Measurements from ENCODE around the gene KIAA1217.

KIAA1217 gene

DNA sequence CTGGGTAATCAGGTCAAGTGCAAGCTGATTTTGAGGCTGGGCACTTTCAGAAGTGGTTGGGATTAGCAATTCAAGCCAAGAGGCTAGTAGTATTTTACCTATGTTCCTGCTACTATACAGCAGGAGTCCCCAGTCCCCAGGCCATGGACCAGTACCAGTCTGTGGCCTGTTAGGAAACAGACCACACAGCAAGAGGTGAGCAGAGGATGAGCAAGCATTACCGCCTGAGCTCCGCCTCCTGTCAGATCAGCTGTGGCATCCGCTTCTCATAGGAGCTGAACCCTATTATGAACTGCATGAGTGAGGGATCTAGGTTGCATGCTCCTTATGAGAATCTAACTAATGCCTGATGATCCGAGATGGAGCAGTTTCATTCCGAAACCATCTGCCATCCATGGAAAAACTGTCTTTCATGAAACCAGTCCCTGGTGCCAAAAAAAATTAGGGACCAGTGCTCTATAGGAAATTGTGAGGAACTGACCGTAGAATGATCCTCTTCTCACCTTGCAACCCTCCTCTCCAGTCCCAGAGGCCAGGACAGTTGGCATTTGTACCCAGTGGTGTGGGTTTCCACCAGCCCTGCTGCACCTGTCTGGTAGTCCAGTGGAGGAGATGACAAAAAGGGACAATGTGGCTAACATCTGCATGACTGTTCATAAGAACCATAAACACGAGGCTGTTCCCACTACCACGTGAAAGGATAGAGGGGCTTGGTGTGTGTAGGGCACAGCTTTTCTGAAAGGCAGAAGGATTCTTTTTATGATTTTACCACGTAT, 172.5 kb downstream of the KIAA1217 start:
- TF ChIP-seq, protein P1, sequence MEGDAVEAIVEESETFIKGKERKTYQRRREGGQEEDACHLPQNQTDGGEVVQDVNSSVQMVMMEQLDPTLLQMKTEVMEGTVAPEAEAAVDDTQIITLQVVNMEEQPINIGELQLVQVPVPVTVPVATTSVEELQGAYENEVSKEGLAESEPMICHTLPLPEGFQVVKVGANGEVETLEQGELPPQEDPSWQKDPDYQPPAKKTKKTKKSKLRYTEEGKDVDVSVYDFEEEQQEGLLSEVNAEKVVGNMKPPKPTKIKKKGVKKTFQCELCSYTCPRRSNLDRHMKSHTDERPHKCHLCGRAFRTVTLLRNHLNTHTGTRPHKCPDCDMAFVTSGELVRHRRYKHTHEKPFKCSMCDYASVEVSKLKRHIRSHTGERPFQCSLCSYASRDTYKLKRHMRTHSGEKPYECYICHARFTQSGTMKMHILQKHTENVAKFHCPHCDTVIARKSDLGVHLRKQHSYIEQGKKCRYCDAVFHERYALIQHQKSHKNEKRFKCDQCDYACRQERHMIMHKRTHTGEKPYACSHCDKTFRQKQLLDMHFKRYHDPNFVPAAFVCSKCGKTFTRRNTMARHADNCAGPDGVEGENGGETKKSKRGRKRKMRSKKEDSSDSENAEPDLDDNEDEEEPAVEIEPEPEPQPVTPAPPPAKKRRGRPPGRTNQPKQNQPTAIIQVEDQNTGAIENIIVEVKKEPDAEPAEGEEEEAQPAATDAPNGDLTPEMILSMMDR (IDR thresholded peaks at IDR 0.05; ENCODE audit: low read length), result no peak
- no peak for TF ChIP-seq EZH2 (IDR thresholded peaks at IDR 0.05; ENCODE audit: borderline replicate concordance, low read length)
- Histone ChIP-seq H3K27ac (ENCODE audit: low read depth, low read length, poor library complexity, severe bottlenecking) (no peak overlapping the region), H4K20me1 (ENCODE audit: insufficient read depth, low read length) (no peaks in the 10 kb centered on the region), H3F3A (ENCODE audit: insufficient read depth, low read length) (no peaks in the 10 kb centered on the region), H3K9ac (ENCODE audit: low read length) (no peak overlapping the region), H3K9me2 (ENCODE audit: low read depth, low read length) (no peaks in the 10 kb centered on the region), H3K9me3 (ENCODE audit: low read length) (no peaks in the 10 kb centered on the region), H2AFZ (ENCODE audit: low read length) (no peak overlapping the region), H3K4me1 (ENCODE audit: insufficient read depth, low read length, severe bottlenecking) (no peaks in the 10 kb centered on the region), H3K4me3 (ENCODE audit: low read depth, low read length, poor library complexity, severe bottlenecking) (no peak overlapping the region), H3K36me3 (ENCODE audit: insufficient read depth, low read length) (no peaks in the 10 kb centered on the region), H3K4me2 (ENCODE audit: low read length) (no peak overlapping the region), H3K27me3 (ENCODE audit: insufficient read depth, low read length) (no peaks in the 10 kb centered on the region), H3K79me2 (ENCODE audit: insufficient read depth, low read length) (no peaks in the 10 kb centered on the region)

DNA sequence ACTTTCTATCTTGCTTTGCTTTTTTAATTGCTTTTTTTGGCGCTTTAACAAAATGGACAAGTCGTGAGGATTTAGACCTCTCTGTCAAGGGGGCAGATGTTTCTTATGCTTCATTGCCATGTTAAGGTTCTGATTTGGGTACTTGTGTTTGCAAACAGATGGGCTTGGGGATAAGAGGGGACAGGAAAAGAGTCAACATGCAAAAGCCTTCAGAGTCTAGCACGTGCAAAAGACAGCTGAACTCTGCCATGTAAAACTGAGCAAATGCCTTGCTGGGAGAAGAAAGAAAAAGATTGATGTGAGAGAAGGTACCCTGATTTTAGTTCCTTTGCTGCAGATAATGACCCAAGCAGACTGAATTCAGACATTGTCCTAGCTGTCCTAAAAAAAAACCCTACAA, 173.1 kb downstream of the KIAA1217 start:
- H3K4me2 ChIP-seq (ENCODE audit: low read length), result no peak overlapping the region

DNA sequence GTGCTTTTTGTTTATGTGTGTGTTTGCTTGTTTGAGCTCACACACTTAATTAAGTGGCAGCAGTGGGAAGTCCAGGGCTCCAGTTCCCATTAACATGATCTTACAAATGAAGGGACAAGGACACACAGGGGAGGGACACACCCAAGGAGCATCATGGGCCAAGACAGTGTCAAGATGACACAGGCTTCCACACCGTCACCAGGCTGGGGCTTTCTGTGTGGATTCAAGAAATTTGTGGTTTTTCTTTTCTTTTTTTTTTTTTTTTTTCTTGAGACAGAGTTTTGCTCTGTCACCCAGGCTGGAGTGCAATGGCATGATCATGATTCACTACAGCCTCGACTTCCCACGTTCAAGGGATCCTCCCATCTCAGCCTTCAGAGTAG, 173.6 kb downstream of the KIAA1217 start:
- H3K4me2 ChIP-seq (ENCODE audit: low read length), result no peak overlapping the region
- H3K36me3 ChIP-seq (ENCODE audit: insufficient read depth, low read length), result no peaks in the 10 kb centered on the region
- no peak overlapping the region for H2AFZ ChIP-seq (ENCODE audit: low read length)
- H3K27me3 ChIP-seq (ENCODE audit: insufficient read depth, low read length), result no peaks in the 10 kb centered on the region
- no peaks in the 10 kb centered on the region for H4K20me1 ChIP-seq (ENCODE audit: insufficient read depth, low read length)
- H3F3A ChIP-seq (ENCODE audit: insufficient read depth, low read length), result no peaks in the 10 kb centered on the region
- no peak overlapping the region for H3K4me3 ChIP-seq (ENCODE audit: low read depth, low read length, poor library complexity, severe bottlenecking)
- no peaks in the 10 kb centered on the region for H3K4me1 ChIP-seq (ENCODE audit: insufficient read depth, low read length, severe bottlenecking)
- no peak overlapping the region for H3K9ac ChIP-seq (ENCODE audit: low read length)
- no peak for TF ChIP-seq EZH2 (IDR thresholded peaks at IDR 0.05; ENCODE audit: borderline replicate concordance, low read length)
- TF ChIP-seq, protein P1 (IDR thresholded peaks at IDR 0.05; ENCODE audit: low read length), result no peak
- no peak overlapping the region for H3K27ac ChIP-seq (ENCODE audit: low read depth, low read length, poor library complexity, severe bottlenecking)
- no peaks in the 10 kb centered on the region for H3K9me2 ChIP-seq (ENCODE audit: low read depth, low read length)
- H3K9me3 ChIP-seq (ENCODE audit: low read length), result no peaks in the 10 kb centered on the region
- no peaks in the 10 kb centered on the region for H3K79me2 ChIP-seq (ENCODE audit: insufficient read depth, low read length)

More for the DNA sequence above, 173.1 kb downstream of the KIAA1217 start:
- Histone ChIP-seq H3K9me3 (ENCODE audit: low read length) (no peaks in the 10 kb centered on the region), H3K4me3 (ENCODE audit: low read depth, low read length, poor library complexity, severe bottlenecking) (no peak overlapping the region), H3K9ac (ENCODE audit: low read length) (no peak overlapping the region), H3K9me2 (ENCODE audit: low read depth, low read length) (no peaks in the 10 kb centered on the region), H4K20me1 (ENCODE audit: insufficient read depth, low read length) (no peaks in the 10 kb centered on the region), H3K27me3 (ENCODE audit: insufficient read depth, low read length) (no peaks in the 10 kb centered on the region), H3K79me2 (ENCODE audit: insufficient read depth, low read length) (no peaks in the 10 kb centered on the region), H3K4me1 (ENCODE audit: insufficient read depth, low read length, severe bottlenecking) (no peaks in the 10 kb centered on the region), H3K36me3 (ENCODE audit: insufficient read depth, low read length) (no peaks in the 10 kb centered on the region), H3K27ac (ENCODE audit: low read depth, low read length, poor library complexity, severe bottlenecking) (no peak overlapping the region), H2AFZ (ENCODE audit: low read length) (no peak overlapping the region), H3F3A (ENCODE audit: insufficient read depth, low read length) (no peaks in the 10 kb centered on the region)
- no peak for TF ChIP-seq EZH2 (IDR thresholded peaks at IDR 0.05; ENCODE audit: borderline replicate concordance, low read length)
- TF ChIP-seq, protein P1 (IDR thresholded peaks at IDR 0.05; ENCODE audit: low read length), result no peak
